Cardiac fibroblast (primary cell): ENCODE data around the gene BOK.
"Not testable (repeated sequence)": the region's sequence is repeated elsewhere in the genome, so short reads cannot be mapped to it uniquely, and the experiment has no call there.

ENCODE experiments used
- DNase-seq, 2 donors: peaks; one replicate each; pipeline versions ENCODE4 v3.0.0 to v3.0.0-alpha.2; 2010; ENCODE audit warnings: low read depth in 2 of 2
- H3K4me3 ChIP-seq, 2 donors: replicated peaks in 1 of 2; 1 replicate in 1 of 2; 2 replicates in 1 of 2; pipeline ENCODE4 v1.5.1; 2011; ENCODE audit warnings: low read depth in 2 of 2, low read length in 2 of 2, mild to moderate bottlenecking in 2 of 2, moderate library complexity in 1 of 2
- TF ChIP-seq, protein P1 (sequence below): IDR thresholded peaks from one replicate; pipeline ENCODE4 v1.5.1; 2011; ENCODE audit warnings: low read depth, mild to moderate bottlenecking, low read length, inconsistent platforms

Gene BOK

DNA sequence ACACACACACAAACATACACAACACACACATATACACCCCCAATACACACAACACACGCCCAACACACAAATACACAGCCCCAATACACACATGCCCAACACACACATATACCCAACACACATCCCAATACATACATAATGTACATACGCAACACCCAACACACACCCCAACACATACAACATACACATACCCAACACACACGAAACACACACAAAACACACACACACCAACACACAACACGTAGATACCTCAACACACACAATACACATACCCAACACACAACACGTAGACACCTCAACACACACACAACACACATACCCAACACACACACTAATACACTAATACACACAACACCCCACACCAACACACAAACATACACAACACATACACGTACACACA is 41.2 kb upstream of the BOK start:
- TF ChIP-seq, protein P1, sequence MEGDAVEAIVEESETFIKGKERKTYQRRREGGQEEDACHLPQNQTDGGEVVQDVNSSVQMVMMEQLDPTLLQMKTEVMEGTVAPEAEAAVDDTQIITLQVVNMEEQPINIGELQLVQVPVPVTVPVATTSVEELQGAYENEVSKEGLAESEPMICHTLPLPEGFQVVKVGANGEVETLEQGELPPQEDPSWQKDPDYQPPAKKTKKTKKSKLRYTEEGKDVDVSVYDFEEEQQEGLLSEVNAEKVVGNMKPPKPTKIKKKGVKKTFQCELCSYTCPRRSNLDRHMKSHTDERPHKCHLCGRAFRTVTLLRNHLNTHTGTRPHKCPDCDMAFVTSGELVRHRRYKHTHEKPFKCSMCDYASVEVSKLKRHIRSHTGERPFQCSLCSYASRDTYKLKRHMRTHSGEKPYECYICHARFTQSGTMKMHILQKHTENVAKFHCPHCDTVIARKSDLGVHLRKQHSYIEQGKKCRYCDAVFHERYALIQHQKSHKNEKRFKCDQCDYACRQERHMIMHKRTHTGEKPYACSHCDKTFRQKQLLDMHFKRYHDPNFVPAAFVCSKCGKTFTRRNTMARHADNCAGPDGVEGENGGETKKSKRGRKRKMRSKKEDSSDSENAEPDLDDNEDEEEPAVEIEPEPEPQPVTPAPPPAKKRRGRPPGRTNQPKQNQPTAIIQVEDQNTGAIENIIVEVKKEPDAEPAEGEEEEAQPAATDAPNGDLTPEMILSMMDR = no peak
- no peak for DNase-seq
- H3K4me3 ChIP-seq = no peak overlapping the region

DNA sequence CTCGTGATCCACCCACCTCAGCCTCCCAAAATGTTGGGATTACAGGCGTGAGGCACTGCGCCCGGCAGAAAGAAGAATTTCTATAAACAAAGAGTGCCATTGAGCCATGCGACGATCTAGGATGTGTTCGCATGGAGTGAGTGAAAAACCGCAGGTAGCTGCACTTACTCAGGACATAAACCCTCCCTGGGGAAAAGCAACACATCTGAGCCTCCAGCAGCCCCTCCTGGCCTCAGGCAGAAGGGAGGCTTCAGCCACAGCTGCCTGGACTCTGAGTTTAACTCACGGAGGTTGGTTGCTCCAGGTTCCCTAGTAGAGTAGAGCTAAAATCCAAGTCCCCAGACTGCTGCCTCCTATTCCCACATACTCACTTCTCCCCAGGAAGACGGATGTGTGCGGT is 38.9 kb upstream of the BOK start:
- no peak for DNase-seq
- TF ChIP-seq, protein P1 = no peak
- H3K4me3 ChIP-seq = no peak overlapping the region

DNA sequence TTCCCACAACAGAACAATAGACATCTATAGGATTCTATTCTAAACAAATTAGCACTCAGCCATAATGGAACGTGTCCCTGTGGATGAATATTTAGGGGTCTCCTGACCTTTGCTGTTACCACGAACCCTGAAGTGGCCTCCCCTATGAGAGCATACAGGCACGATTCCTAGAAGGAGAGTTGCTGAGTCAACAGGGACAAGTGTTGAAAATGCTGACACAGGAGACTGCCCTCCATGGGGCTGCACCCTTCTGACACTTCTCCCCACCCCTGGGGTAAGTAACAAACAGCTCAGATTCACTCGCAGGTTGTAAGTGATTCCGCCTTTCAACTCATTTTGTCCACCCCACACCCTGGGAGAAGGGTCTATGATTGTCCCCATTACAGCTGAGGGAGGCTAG is 36.1 kb upstream of the BOK start:
- no peak for DNase-seq
- H3K4me3 ChIP-seq = no peak overlapping the region
- TF ChIP-seq, protein P1 = no peak

DNA sequence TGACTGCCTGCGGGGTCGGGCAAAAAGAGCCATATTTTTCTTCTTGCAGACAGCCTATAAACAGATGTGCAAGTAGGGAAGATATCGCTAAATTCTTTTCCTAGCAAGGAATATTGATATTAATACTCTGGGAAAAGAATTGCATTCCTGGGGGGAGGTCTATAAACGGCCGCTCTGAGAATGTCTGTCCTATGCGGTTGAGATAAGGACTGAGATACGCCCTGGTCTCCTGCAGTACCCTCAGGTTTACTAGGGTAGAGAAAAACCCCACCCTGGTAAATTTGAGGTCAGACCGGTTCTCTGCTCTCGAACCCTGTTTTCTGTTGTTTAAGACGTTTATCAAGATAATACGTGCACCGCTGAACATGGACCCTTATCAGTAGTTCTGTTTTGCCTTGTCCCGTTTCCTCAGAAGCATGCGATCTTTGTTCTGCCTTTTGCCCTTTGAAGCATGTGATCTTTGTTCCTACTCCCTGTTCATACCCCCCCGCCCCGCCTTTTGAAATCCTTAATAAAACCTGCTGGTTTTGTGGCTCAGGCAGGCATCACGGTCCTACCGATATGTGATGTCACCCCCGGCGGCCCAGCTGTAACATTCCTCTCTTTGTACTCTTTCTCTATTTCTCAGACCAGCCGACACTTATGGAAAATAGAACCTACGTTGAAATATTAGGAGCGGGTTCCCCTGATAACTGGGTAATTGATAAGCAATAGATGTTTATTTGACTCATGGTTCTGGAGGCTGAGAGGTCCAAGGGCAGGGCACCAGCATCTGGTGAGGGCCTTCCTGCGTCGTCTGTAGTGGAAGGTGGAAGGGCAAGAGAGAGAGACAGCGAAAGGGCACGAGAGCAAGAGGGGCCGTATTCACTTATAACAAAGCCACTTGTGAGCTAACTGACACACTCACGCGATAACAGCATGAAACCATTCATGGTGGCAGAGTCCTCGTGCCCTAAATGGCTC is 32.4 kb upstream of the BOK start:
- H3K4me3 ChIP-seq, DNase-seq: not testable (repeated sequence)

DNA sequence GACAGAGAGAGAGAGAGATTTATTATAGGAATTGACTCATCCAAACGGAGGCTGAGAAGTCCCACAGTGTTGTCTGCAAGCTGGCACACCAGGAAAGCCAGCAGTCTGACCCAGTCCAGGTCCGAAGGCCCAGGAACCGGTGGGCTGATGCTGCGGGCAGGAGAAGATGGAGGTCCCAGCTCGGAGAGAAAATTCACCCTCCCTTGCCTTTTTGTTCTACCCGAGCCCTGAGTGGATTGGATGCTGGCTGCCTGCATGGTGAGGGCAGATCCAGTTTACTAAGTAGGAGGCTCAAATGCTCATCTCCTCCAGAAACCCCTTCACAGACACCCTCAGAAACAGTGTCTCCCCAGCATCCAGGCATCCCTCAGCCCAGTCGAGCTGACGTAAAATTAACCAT is 28.0 kb upstream of the BOK start:
- DNase-seq = no peak
- TF ChIP-seq, protein P1 = no peak
- H3K4me3 ChIP-seq = no peak overlapping the region

DNA sequence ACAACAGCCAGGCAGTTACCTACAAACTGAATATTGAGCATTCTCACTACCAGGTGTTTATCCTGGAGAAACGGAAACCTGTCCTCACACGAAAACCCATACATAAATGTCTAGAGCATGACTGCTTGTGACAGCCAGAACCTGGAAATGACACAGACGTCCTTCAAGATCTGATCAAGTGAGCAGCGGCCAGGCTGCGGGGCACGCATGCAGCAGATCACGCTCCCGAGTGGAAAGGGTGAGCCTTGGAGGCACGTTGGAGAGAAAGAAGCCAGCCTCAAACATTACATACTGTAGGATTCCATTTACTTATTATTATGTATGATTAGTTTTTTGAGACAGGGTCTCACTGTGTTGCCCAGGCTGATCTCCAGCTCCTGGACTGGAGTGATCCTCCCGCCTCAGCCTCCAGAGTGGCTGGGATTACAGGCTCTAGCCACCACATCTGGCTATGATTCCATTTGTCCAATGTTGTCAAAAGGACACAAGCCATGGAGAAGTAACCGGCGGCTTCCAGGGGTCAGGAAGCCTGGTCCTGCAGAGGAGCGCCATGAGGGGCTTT is 27.3 kb upstream of the BOK start:
- no peak overlapping the region for H3K4me3 ChIP-seq
- TF ChIP-seq, protein P1 = no peak
- no peak for DNase-seq

DNA sequence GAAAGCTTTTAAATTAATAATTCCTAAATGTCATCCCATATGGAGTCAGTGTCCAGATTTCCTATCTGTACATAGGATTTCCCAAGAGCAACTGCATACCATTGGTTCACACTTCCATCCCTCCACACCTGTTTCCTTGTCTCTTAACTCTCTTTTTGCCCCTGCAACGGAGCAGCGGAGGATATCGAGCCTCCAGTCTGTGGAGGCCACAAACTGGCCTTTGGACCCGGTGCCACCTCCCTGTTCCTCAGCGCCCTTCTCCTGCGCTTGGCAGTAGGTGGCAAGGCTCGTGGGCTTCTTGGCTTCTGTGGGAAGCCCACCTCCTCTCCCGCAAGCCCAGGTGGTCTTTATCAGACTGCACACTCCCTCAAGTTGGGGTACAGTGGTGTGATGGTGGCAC is 26.4 kb upstream of the BOK start:
- TF ChIP-seq, protein P1 = no peak
- no peak overlapping the region for H3K4me3 ChIP-seq
- DNase-seq = no peak
